Mucosa of stomach (tissue), 1 donor: Measurements from ENCODE around the gene GLYATL3.

Source experiments
- H3K27me3 ChIP-seq: one replicate; pipeline ENCODE4 v1.7.0; 2013; ENCODE audit warnings: mild to moderate bottlenecking, low read length; ENCODE audit not compliant: control insufficient read depth, insufficient read depth
- H3K36me3 ChIP-seq: one replicate; pipeline ENCODE4 v1.7.0; 2013; ENCODE audit warnings: low read length; ENCODE audit not compliant: control insufficient read depth, insufficient read depth
- H3K4me1 ChIP-seq: one replicate; pipeline ENCODE4 v1.7.0; 2013; ENCODE audit warnings: mild to moderate bottlenecking, low read length; ENCODE audit not compliant: control insufficient read depth, insufficient read depth
- H3K4me3 ChIP-seq: one replicate; pipeline ENCODE4 v1.7.0; 2013; ENCODE audit warnings: low read length
- H3K9ac ChIP-seq: one replicate; pipeline ENCODE4 v1.7.0; 2013; ENCODE audit warnings: mild to moderate bottlenecking, low read length, moderate library complexity
- H3K9me3 ChIP-seq: one replicate; pipeline ENCODE4 v1.7.0; 2013; ENCODE audit warnings: mild to moderate bottlenecking, low read length, moderate library complexity; ENCODE audit not compliant: control insufficient read depth
- donor health status: Pancreatic carcinoma.

GLYATL3 gene

DNA sequence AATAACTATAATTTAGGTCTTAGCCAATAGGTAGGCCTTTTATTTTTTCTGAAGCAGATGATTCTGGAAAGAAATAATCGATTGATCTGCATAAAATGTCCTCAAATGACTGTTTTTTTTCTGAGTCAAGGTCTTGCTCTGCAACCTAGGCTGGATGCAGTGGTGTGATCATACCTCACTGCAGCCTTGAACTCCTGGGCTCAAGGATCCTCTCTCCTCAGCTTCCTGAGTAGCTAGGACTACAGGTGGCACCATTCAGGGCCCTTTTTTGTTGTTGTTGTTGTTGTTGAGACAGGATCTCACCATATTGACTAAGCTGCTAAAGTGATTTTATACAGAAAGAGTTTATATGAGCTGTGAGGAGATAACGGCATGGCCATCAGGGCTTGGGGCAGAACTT lies 18.2 kb downstream of the GLYATL3 start:
- H3K4me3 ChIP-seq, result no peak overlapping the region
- H3K9ac ChIP-seq, result no peak overlapping the region
- no peaks in the 10 kb centered on the region for H3K36me3 ChIP-seq
- no peaks in the 10 kb centered on the region for H3K9me3 ChIP-seq
- no peaks in the 10 kb centered on the region for H3K27me3 ChIP-seq
- peaks cover 4% of the 10 kb centered on the region for H3K4me1 ChIP-seq

DNA sequence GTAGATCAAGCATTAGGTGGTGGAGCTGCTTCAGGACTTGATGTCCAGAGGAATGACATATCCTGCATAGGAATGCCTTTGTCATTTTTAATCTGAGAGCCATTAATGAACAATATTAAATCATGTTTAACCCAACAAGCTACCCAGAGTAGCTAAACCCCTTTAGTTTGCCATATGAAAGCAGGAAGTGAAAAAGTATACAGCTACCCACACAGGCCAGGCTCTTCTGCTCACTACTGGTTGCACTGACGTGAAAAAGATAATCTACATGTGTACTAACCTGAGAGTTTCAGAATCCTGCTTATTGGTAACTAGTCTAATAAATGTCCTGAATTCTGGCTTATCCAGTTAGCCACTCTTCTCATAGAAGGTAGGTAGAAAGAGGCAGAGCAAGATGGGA lies 19.9 kb downstream of the GLYATL3 start:
- Histone ChIP-seq H3K9ac (no peak overlapping the region), H3K27me3 (no peaks in the 10 kb centered on the region), H3K4me3 (no peak overlapping the region), H3K9me3 (no peaks in the 10 kb centered on the region), H3K4me1 (peaks cover 17% of the 10 kb centered on the region), H3K36me3 (no peaks in the 10 kb centered on the region)

DNA sequence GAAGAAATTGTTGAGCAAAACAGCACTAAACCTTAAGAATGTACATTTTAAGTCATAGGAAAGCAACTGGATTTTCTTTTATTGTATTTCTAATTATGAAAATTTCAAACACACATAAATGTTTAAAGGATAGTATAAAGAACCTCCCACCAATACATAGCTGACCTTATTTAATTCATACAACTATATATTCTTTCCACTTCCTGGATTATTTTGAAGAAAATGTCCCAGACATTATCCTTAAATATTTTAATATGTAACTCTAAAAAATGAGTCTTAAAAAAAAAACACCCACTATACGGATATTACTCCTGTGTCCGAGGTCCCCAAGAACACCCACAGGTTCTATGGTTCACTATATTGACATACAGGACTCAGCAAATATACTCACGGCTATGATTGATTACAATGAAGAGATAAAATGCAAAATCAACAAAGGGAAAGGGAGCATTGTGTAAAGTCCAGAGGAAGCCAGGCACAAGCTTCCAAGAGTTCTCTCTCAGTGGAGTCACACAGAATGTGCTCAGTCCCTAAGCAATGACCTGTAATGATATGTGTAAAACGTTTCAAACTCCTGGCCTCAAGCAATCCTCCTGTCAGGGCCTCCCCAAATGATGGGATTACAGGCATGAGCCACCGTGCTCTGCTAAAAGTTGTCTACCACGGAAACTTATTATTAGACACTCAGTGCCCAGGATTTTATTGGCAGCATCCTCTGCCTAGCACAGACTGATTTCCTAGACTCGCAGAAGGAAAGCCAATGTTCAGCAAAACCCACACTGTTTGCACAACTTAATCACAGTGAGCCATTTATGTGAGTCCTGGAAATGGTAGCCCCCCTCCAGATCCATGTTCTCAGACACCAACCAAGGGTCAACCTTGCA lies 23.2 kb downstream of the GLYATL3 start:
- H3K4me3 ChIP-seq, result no peak overlapping the region

DNA sequence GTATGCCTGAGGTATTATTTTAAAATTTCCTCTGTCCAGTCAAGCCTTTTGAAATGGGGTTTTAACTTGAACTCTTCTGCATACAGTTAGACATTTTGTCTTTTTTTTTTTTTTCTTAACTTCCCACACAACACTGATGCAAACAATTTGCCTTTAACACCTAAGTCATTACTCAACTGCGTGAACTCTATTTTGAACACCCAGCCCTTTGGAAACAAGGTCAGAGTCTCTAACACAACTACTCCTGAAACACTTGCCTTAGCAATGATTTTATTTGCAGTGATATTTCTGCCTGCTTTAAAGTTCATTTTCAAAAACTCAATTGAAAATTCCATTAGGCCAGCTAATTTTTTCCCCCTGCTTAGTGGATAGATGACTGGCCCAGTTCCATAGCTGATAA lies 24.2 kb downstream of the GLYATL3 start:
- H3K4me1 ChIP-seq, result peaks cover 17% of the 10 kb centered on the region
- no peaks in the 10 kb centered on the region for H3K36me3 ChIP-seq
- H3K4me3 ChIP-seq, result no peak overlapping the region
- H3K9ac ChIP-seq, result no peak overlapping the region
- H3K9me3 ChIP-seq, result no peaks in the 10 kb centered on the region
- no peaks in the 10 kb centered on the region for H3K27me3 ChIP-seq

More for the DNA sequence above, 23.2 kb downstream of the GLYATL3 start:
- H3K9me3 ChIP-seq, result no peaks in the 10 kb centered on the region
- H3K36me3 ChIP-seq, result no peaks in the 10 kb centered on the region
- no peak overlapping the region for H3K9ac ChIP-seq
- peaks cover 17% of the 10 kb centered on the region for H3K4me1 ChIP-seq
- H3K27me3 ChIP-seq, result no peaks in the 10 kb centered on the region

DNA sequence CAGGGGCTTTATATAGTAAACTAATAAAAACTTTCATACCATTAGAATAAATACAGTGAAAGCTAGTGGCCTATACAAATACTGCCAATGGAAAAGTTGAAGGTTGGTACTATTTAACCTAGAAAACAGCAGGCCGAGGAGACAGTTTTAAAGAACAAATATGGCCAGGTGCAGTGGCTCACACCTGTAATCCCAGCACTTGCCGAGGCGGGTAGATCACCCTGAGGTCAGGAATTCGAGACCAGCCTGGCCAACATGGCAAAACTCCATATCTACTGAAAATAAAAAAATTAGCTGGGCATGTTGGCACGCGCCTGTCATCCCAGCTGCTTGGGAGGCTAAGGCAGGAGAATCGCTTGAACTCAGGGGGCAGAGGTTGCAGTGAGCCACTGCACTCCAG lies 24.8 kb downstream of the GLYATL3 start:
- H3K4me3 ChIP-seq, result no peak overlapping the region
- H3K9ac ChIP-seq, result no peak overlapping the region
- peaks cover 17% of the 10 kb centered on the region for H3K4me1 ChIP-seq
- no peaks in the 10 kb centered on the region for H3K36me3 ChIP-seq
- no peaks in the 10 kb centered on the region for H3K9me3 ChIP-seq
- no peaks in the 10 kb centered on the region for H3K27me3 ChIP-seq

DNA sequence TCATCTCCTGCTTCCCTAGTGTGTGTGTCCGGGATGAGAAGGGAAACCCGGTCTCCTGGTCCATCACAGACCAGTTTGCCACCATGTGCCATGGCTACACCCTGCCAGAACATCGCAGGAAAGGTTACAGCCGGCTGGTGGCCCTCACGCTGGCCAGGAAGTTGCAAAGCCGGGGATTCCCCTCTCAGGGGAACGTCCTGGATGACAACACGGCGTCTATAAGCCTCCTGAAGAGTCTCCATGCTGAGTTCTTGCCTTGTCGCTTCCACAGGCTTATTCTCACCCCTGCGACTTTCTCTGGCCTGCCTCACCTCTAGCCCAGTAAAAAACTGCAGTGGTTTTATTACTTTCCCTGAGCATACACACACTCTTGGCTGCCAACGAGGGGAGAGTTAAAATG lies 26.9 kb downstream of the GLYATL3 start:
- Histone ChIP-seq H3K9me3 (no peaks in the 10 kb centered on the region), H3K27me3 (no peaks in the 10 kb centered on the region), H3K36me3 (no peaks in the 10 kb centered on the region), H3K9ac (no peak overlapping the region), H3K4me3 (no peak overlapping the region), H3K4me1 (peaks cover 16% of the 10 kb centered on the region)

DNA sequence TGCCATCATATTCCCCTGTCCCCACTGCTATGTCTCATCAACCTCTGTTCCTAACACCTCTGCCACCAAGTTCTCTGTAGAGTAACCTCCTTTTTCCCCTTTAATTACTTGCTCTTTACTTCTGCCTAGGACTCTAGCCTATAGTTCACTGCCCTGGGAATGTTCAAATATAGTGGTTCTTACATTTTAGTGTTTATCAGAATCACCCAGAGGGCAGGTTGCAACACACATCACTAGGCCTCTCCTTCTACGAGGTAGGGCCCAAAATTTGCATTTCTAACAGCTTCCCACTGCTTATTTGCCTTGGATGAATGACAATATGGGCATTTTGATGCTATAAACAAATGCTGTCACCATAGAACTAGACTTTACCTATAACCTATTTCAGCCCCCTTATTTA lies 27.6 kb downstream of the GLYATL3 start:
- H3K36me3 ChIP-seq, result no peaks in the 10 kb centered on the region
- H3K27me3 ChIP-seq, result no peaks in the 10 kb centered on the region
- no peaks in the 10 kb centered on the region for H3K9me3 ChIP-seq
- no peak overlapping the region for H3K4me3 ChIP-seq
- H3K4me1 ChIP-seq, result peaks cover 13% of the 10 kb centered on the region
- no peak overlapping the region for H3K9ac ChIP-seq

DNA sequence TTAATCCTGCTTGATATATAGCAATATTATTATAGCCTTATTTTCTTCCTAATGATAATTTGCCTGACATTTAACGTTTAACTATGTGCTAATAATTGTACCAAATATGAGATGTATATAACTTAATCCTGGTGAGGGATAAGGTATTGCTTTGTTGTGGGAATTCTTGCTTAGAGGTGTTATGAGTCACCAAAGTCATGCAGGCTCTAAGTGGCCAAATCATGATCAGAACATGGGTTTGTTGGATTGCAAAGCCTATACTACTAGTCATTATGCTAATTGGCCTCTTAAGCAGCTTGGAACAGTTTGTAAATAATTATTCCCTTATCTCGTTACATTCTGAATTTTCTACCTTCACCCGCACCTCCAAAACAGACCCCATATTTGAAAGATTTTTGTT lies 28.8 kb downstream of the GLYATL3 start:
- no peak overlapping the region for H3K9ac ChIP-seq
- no peaks in the 10 kb centered on the region for H3K9me3 ChIP-seq
- no peaks in the 10 kb centered on the region for H3K36me3 ChIP-seq
- no peak overlapping the region for H3K4me3 ChIP-seq
- no peaks in the 10 kb centered on the region for H3K27me3 ChIP-seq
- peaks cover 6% of the 10 kb centered on the region for H3K4me1 ChIP-seq

DNA sequence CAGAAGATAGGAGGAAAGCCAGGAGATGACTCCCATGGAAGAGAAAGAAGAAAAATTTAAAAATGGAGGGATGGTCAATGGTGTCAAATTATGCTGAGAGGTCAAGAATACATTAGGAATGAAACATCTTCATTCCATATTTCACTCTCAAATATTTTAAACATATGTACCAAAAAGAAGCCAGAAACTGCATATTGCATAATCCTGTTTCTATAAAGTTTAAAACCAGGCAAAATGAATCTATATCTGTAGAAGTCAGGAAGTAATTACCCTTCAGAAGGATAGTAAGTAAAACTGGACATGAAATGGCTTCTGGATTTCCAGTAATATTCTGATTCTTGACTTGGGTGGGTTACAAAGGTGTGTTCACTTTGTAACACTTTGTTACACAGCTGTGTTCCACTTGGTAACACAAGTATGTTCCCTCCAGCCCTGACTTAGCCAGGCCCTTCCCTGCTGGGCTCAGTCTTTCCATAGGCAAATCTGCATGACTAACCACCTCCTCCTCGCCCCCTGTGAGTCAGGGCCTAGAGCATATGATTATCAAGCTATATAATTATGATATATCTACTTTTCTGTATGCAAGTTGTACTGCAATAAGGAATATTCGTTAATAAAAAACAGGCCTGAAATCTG lies 30.5 kb downstream of the GLYATL3 start:
- no peaks in the 10 kb centered on the region for H3K9me3 ChIP-seq
- H3K27me3 ChIP-seq, result no peaks in the 10 kb centered on the region
- no peaks in the 10 kb centered on the region for H3K36me3 ChIP-seq
- no peaks in the 10 kb centered on the region for H3K4me1 ChIP-seq
- H3K4me3 ChIP-seq, result no peak overlapping the region
- H3K9ac ChIP-seq, result no peak overlapping the region

DNA sequence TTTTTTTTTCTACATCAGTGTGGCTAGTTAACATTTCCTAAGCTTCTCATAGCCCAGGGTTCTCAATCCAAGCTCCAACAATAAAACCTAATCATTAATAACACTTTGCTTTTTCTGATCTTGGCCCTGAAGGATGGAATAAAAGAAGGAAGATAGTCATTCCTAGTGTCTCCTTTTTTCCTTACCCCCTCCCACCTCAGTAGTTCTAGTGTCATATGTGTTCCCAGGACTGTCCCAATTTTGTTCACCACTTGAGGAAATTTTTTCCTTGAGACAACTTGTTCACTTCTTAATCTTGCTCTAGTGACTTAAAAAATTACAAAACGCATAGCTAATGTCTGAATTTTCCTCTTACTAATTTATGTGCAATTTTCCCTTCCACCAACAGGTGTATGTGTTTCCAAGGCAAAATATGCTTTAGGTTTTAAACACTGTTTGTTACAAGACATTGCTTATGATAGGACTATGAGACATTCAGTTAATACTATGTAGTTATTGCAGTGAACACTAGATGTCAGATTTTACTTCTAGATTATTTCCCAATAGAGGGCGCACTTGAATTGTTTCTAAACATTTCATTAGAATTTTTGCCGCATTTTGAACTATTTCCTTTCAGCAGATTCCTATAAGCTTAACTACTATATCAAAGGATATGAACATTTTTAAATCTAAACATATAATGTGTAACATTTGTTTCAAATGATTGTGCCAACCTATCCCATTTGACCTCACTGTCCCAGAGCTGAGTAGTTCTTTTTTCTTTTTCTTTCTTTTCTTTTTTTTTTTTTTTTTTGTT lies 32.2 kb downstream of the GLYATL3 start:
- H3K36me3 ChIP-seq, result no peaks in the 10 kb centered on the region
- peak overlapping the region; percentile 52 for H3K9ac ChIP-seq
- H3K4me3 ChIP-seq, result no peak overlapping the region
- H3K4me1 ChIP-seq, result no peaks in the 10 kb centered on the region
- H3K27me3 ChIP-seq, result no peaks in the 10 kb centered on the region
- no peaks in the 10 kb centered on the region for H3K9me3 ChIP-seq

DNA sequence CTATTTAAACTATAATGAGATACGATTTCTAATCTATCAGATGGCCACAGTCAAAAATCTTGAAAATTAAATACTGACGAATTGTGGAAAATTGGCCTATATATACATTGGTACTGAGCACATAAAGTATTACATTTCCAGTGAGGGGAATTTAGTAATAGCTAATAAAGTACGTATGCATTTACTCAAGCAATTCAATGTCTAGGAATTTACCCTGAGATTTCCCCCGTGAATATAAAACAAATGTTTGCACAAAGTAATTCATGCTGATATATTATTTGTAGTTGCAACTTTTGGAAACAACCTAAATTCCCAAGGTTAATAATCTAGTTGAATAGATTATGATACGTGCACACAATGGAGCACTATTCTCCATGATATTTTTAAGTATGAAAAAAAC lies 36.1 kb downstream of the GLYATL3 start:
- Histone ChIP-seq H3K4me1 (peaks cover 5% of the 10 kb centered on the region), H3K9ac (no peak overlapping the region)

DNA sequence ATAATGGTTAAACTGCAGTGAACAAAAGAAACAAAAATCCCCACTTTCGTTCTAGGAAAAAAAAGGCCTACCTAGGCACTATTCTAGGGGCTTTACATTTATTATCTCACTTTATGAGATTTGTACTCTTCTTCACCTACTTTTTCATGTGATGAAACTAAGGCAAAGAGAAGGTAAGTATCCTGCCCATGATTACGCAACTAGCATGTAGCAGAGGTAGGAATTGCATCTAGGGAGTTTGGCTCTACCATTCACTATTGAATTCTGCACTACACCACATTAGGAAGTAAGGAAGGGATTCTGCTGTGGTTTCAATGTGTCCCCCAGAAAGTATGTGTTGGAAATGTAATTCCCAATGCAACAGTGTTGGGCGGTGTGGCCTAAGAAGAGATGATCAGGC lies 39.4 kb downstream of the GLYATL3 start:
- H3K9me3 ChIP-seq, result no peaks in the 10 kb centered on the region
- no peak overlapping the region for H3K4me3 ChIP-seq
- no peaks in the 10 kb centered on the region for H3K27me3 ChIP-seq
- H3K36me3 ChIP-seq, result no peaks in the 10 kb centered on the region
- no peak overlapping the region for H3K9ac ChIP-seq
- peaks cover 11% of the 10 kb centered on the region for H3K4me1 ChIP-seq

More for the DNA sequence above, 36.1 kb downstream of the GLYATL3 start:
- Histone ChIP-seq H3K9me3 (no peaks in the 10 kb centered on the region), H3K27me3 (no peaks in the 10 kb centered on the region), H3K4me3 (no peak overlapping the region), H3K36me3 (no peaks in the 10 kb centered on the region)
